K562 (cell line): ENCODE data around the gene CCDC7. TPM values are rescaled to one million over a fixed set of nuclear protein-coding genes. Genes with fewer than 3 reads are reported as not detected.
A peak's percentile ranks its signal among the peaks of the same experiment; 100 is the strongest.

Experiments
- CBFA2T3 ChIP-seq: fragments of 450-650 bp; IDR thresholded peaks from 2 replicates; pipeline ENCODE4 v1.6.1; 2017
- CC2D1A ChIP-seq: fragments of 450-650 bp; IDR thresholded peaks from 2 replicates; pipeline ENCODE4 v1.6.1; 2017; ENCODE audit warnings: mild to moderate bottlenecking
- HDAC8 ChIP-seq: fragments of 450-650 bp; IDR thresholded peaks from 2 replicates; pipeline ENCODE4 v1.6.1; 2016; ENCODE audit warnings: mild to moderate bottlenecking, missing genetic modification characterization, moderate library complexity, missing compliant biosample characterization
- HNRNPUL1 ChIP-seq: fragments of 200-400 bp; formaldehyde crosslinking; IDR thresholded peaks from 2 replicates; pipeline ENCODE4 v1.6.1; 2017; ENCODE audit warnings: low read length
- NEUROD1 ChIP-seq: fragments of 150-350 bp; IDR thresholded peaks from 2 replicates; pipeline ENCODE4 v1.6.1; 2014; ENCODE audit warnings: borderline replicate concordance, low read length, low read depth; ENCODE audit not compliant: partially characterized antibody
- POLR2H ChIP-seq: IDR thresholded peaks from 2 replicates; pipeline ENCODE4 v1.6.1; 2016; ENCODE audit warnings: missing genetic modification characterization, low read depth, mild to moderate bottlenecking, control low read depth, missing compliant biosample characterization, moderate library complexity
- PTBP1 ChIP-seq: fragments of 200-400 bp; formaldehyde crosslinking; IDR thresholded peaks from 2 replicates; pipeline ENCODE4 v1.6.1; 2017; ENCODE audit warnings: low read depth, low read length
- TBP ChIP-seq: optimal IDR thresholded peaks from 2 replicates; pipeline ENCODE3; 2011; ENCODE audit warnings: low read depth, low read length, improper control_type of control experiment
- ZNF592 ChIP-seq: fragments of 450-650 bp; IDR thresholded peaks from 2 replicates; pipeline ENCODE4 v1.6.1; 2017; ENCODE audit warnings: antibody characterized with exemption, mild to moderate bottlenecking
- ZNF780A ChIP-seq: fragments of 250-450 bp; sonication (Bioruptor Pico); IDR thresholded peaks from 2 replicates; pipeline ENCODE4 v1.5.0; 2021; ENCODE audit warnings: mild to moderate bottlenecking
- ZNF830 ChIP-seq: fragments of 250-450 bp; sonication (Bioruptor Pico); IDR thresholded peaks from 2 replicates; pipeline ENCODE4 v1.5.0; 2021; ENCODE audit warnings: mild to moderate bottlenecking
- polyA plus RNA-seq, 8 experiments: library from polyadenylated mRNA; depleted of rRNA in 4 of 8; stranded (reverse) in 5 of 8; unstranded in 3 of 8; fragments of >200 nt; fragmentation: Nextera tagmentation in 2 of 8; fragmentation: Illumina TruSeq in 1 of 8; extraction: Ambion mirVana in 2 of 8; extraction: Trizol in 1 of 8; gene quantifications; 2 replicates each; pipeline versions ENCODE4 v1.2.1 to v1.2.3, GENCODE V29; 2011 to 2014; ENCODE audit warnings: inconsistent platforms in 1 of 8, missing spikeins in 1 of 8
- total RNA-seq, 7 experiments: library from RNA; depleted of rRNA in 6 of 7; stranded (reverse); fragments of >200 nt in 6 of 7; fragmentation: Illumina TruSeq in 2 of 7; extraction: Trizol in 2 of 7; gene quantifications; 2 replicates each; pipeline versions ENCODE4 v1.2.1 to v1.2.3, GENCODE V29; 2011 to 2021; ENCODE audit warnings: low replicate concordance in 1 of 7

Gene CCDC7
- total and polyA plus RNA-seq, 9 of the 15 experiments (the other 6 are each of a cell fraction or from before 2014, with no cell fraction given) = 1.5 to 6.6 (median 2.7) TPM

GRCh38 chr10:32922170-32922569, 476.2 kb downstream of the CCDC7 start (continued):
- TF ChIP-seq HDAC8 (tag) = no peak
- TF ChIP-seq NEUROD1 = no peak
- no peak for TF ChIP-seq ZNF780A (CRISPR knock-in tag)
- TF ChIP-seq HNRNPUL1 = no peak
- TF ChIP-seq TBP = no peak
- TF ChIP-seq ZNF830 = no peak
- peak; percentile 64 for TF ChIP-seq CBFA2T3
- TF ChIP-seq ZNF592 = peak; percentile 41
- TF ChIP-seq PTBP1 = no peak
- 0 out of 2 replicates have a peak, but pooled peaks have one; percentile 12 for TF ChIP-seq CC2D1A
- 0 out of 2 replicates have a peak, but pooled peaks have one; percentile 37 for TF ChIP-seq POLR2H (tag)
